HEK293 (cell line): ENCODE results near the gene DRC7.

ENCODE experiments used
- ZNF510 ChIP-seq: fragments of 450-650 bp; formaldehyde crosslinking; IDR thresholded peaks from 2 replicates; pipeline ENCODE4 v1.5.1; 2018; ENCODE audit warnings: mild to moderate bottlenecking, missing genetic modification characterization, missing biosample characterization; ENCODE audit not compliant: insufficient replicate concordance
- TF ChIP-seq, protein P1 (sequence below): fragments of 450-650 bp; IDR thresholded peaks from 2 replicates; pipeline ENCODE4 v1.5.1; 2018; ENCODE audit warnings: missing biosample characterization, mild to moderate bottlenecking, missing genetic modification characterization

DNA sequence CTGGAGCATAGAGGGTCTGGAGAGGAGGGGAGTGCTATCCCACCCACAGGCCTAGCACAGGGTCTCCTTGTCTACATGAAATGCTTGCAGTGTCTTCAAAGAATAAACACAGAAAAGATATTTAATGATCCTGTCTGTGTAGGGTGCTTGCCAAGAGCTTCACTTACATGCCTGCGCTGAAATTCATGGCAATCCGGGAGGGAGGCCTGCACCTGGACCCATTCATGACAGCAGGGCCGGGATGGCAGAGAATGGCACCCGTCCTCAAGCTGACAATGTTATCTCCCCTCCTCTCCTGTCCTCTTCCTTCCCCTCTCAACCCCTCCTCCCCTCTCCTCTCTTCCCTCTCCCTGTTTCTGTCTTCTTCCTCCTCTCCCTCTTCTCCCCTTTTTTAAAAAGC lies 24.4 kb upstream of the DRC7 start:
- TF ChIP-seq ZNF510 (tag by site-specific recombination), result no peak
- TF ChIP-seq, protein P1, sequence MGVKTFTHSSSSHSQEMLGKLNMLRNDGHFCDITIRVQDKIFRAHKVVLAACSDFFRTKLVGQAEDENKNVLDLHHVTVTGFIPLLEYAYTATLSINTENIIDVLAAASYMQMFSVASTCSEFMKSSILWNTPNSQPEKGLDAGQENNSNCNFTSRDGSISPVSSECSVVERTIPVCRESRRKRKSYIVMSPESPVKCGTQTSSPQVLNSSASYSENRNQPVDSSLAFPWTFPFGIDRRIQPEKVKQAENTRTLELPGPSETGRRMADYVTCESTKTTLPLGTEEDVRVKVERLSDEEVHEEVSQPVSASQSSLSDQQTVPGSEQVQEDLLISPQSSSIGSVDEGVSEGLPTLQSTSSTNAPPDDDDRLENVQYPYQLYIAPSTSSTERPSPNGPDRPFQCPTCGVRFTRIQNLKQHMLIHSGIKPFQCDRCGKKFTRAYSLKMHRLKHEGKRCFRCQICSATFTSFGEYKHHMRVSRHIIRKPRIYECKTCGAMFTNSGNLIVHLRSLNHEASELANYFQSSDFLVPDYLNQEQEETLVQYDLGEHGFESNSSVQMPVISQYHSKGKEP (tag by site-specific recombination), result no peak
